Measurements from ENCODE around the gene LIM2.

Gene LIM2

GRCh38 chr19:51331716-51332115 is 56.1 kb downstream of the LIM2 start:
- Histone ChIP-seq H3K36me3 (peaks cover 11% of the 10 kb centered on the region), H3K4me3 (no peak overlapping the region), H3K4me1 (no peaks in the 10 kb centered on the region), H3K27ac (no peak overlapping the region), H3K27me3 (peaks cover 25% of the 10 kb centered on the region), H3K4me2 (no peak overlapping the region), H4K20me1 (no peaks in the 10 kb centered on the region), H3K9ac (no peak overlapping the region), H3K9me3 (peaks cover 25% of the 10 kb centered on the region)
- no peak for TF ChIP-seq Cebpa-rat (IDR thresholded peaks at IDR 0.05)

DNA sequence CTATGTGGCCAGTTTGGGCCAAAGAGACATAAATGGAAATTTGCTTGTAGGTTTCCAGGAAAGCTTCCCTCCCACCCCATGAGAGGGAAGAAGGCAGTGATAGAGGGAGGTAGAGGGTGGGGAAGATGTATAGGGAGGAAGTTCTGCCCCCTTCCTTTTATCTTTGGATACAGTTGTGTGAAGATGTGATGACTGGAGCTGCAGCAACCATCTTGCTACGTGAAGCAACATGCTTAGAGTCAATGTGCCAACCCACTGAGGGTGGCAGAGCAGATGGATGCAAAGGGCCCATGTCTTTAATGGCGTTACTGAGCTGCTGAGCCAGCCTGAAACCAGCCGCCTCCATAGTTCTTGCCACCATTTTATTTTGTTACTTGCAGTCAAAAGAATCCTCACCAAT is 56.6 kb downstream of the LIM2 start:
- no peaks in the 10 kb centered on the region for H3K4me1 ChIP-seq
- peaks cover 25% of the 10 kb centered on the region for H3K9me3 ChIP-seq
- no peak overlapping the region for H3K9ac ChIP-seq
- H3K27ac ChIP-seq: no peak overlapping the region
- H3K27me3 ChIP-seq: peaks cover 28% of the 10 kb centered on the region
- no peak for TF ChIP-seq Cebpa-rat (IDR thresholded peaks at IDR 0.05)
- H3K4me2 ChIP-seq: no peak overlapping the region
- peaks cover 11% of the 10 kb centered on the region for H3K36me3 ChIP-seq
- no peak overlapping the region for H3K4me3 ChIP-seq
- no peaks in the 10 kb centered on the region for H4K20me1 ChIP-seq

- no peak for TF ChIP-seq Cebpa-rat (IDR thresholded peaks at IDR 0.05)
- Histone ChIP-seq H3K4me2 (no peak overlapping the region), H3K27ac (no peak overlapping the region), H3K9ac (no peak overlapping the region), H3K9me3 (peaks cover 25% of the 10 kb centered on the region), H3K36me3 (peaks cover 11% of the 10 kb centered on the region), H3K4me3 (no peak overlapping the region), H3K4me1 (no peaks in the 10 kb centered on the region), H3K27me3 (peaks cover 35% of the 10 kb centered on the region), H4K20me1 (no peaks in the 10 kb centered on the region)
Observed at GRCh38 chr19:51330366-51330765, 57.4 kb downstream of the LIM2 start.

Data from BLaER1 (cell line).